H9 (cell line): Measurements from ENCODE around the gene PTBP2. TPM values are rescaled to one million over a fixed set of nuclear protein-coding genes. Genes with fewer than 3 reads are reported as not detected.

Experiments
- DNase-seq: peaks from one replicate; pipeline ENCODE4 v3.0.0-alpha.2; 2017
- H2AFZ ChIP-seq: one replicate; pipeline ENCODE4 v1.6.1; 2013; ENCODE audit warnings: mild to moderate bottlenecking, low read length, control low read depth, moderate library complexity
- H2AK5ac ChIP-seq: 2 replicates; pipeline ENCODE4 v1.6.1; 2013; ENCODE audit warnings: low read length, control low read depth, mixed read lengths; ENCODE audit not compliant: insufficient read length
- H2BK120ac ChIP-seq: one replicate; pipeline ENCODE4 v1.6.1; 2013; ENCODE audit warnings: low read depth, mild to moderate bottlenecking, low read length, control low read depth, inconsistent platforms; ENCODE audit not compliant: poor library complexity, severe bottlenecking
- H2BK12ac ChIP-seq: 2 replicates; pipeline ENCODE4 v1.6.1; 2013; ENCODE audit warnings: low read length, control low read depth, mixed read lengths, low read depth; ENCODE audit not compliant: insufficient read length
- H2BK15ac ChIP-seq: 2 replicates; pipeline ENCODE4 v1.6.1; 2013; ENCODE audit warnings: low read depth, low read length, control low read depth
- H2BK20ac ChIP-seq: one replicate; pipeline ENCODE4 v1.6.1; 2013; ENCODE audit warnings: low read depth, mild to moderate bottlenecking, low read length, control low read depth, inconsistent platforms; ENCODE audit not compliant: poor library complexity, severe bottlenecking
- H2BK5ac ChIP-seq: 2 replicates; pipeline ENCODE4 v1.6.1; 2013; ENCODE audit warnings: low read length, control low read depth, mixed read lengths; ENCODE audit not compliant: insufficient read length
- H3K14ac ChIP-seq: 2 replicates; pipeline ENCODE4 v1.6.1; 2013; ENCODE audit warnings: low read length, control low read depth; ENCODE audit not compliant: insufficient read depth
- H3K18ac ChIP-seq: 2 replicates; pipeline ENCODE4 v1.6.1; 2013; ENCODE audit warnings: low read depth, mild to moderate bottlenecking, mixed read lengths, low read length, control low read depth; ENCODE audit not compliant: insufficient read length
- H3K23ac ChIP-seq: 2 replicates; pipeline ENCODE4 v1.6.1; 2013; ENCODE audit warnings: low read length, control low read depth, mixed read lengths, low read depth; ENCODE audit not compliant: insufficient read length
- H3K23me2 ChIP-seq: 2 replicates; pipeline ENCODE4 v1.6.1; 2013; ENCODE audit warnings: low read depth, mild to moderate bottlenecking, mixed read lengths, low read length, control low read depth; ENCODE audit not compliant: insufficient read length, poor library complexity, severe bottlenecking
- H3K27ac ChIP-seq: 2 replicates; pipeline ENCODE4 v1.5.1; 2013; ENCODE audit warnings: low read length, control low read depth, mixed read lengths, low read depth; ENCODE audit not compliant: insufficient read length
- H3K27me3 ChIP-seq: 2 replicates; pipeline ENCODE4 v1.6.1; 2013; ENCODE audit warnings: low read length, control low read depth, inconsistent platforms; ENCODE audit not compliant: insufficient read depth
- H3K4ac ChIP-seq: 2 replicates; pipeline ENCODE4 v1.6.1; 2013; ENCODE audit warnings: low read depth, mild to moderate bottlenecking, control low read depth, inconsistent platforms, low read length, moderate library complexity
- H3K4me1 ChIP-seq: 2 replicates; pipeline ENCODE4 v1.6.1; 2013; ENCODE audit warnings: low read length, control low read depth, inconsistent platforms; ENCODE audit not compliant: insufficient read depth
- H3K4me2 ChIP-seq: 2 replicates; pipeline ENCODE4 v1.6.1; 2013; ENCODE audit warnings: low read length, control low read depth, mixed read lengths; ENCODE audit not compliant: insufficient read length, insufficient read depth
- H3K56ac ChIP-seq: 2 replicates; pipeline ENCODE4 v1.6.1; 2013; ENCODE audit warnings: low read depth, mild to moderate bottlenecking, mixed read lengths, low read length, control low read depth; ENCODE audit not compliant: insufficient read length
- H3K79me1 ChIP-seq: 2 replicates; pipeline ENCODE4 v1.6.1; 2013; ENCODE audit warnings: low read depth, mild to moderate bottlenecking, moderate library complexity, low read length, control low read depth, inconsistent platforms; ENCODE audit not compliant: insufficient read depth, poor library complexity, severe bottlenecking
- H3K79me2 ChIP-seq: 2 replicates; pipeline ENCODE4 v1.6.1; 2013; ENCODE audit warnings: low read length, control low read depth, inconsistent platforms; ENCODE audit not compliant: insufficient read depth
- H3K9ac ChIP-seq: 2 replicates; pipeline ENCODE4 v1.6.1; 2013; ENCODE audit warnings: low read length, control low read depth, mixed read lengths; ENCODE audit not compliant: insufficient read length; ENCODE audit errors: extremely low read depth
- H3K9me3 ChIP-seq: one replicate; pipeline ENCODE4 v1.6.1; 2013; ENCODE audit warnings: low read depth, low read length, inconsistent platforms; ENCODE audit not compliant: control insufficient read depth
- H3T11ph ChIP-seq: one replicate; pipeline ENCODE4 v1.6.1; 2013; ENCODE audit warnings: mild to moderate bottlenecking, low read length, control low read depth, inconsistent platforms
- H4K20me1 ChIP-seq: one replicate; pipeline ENCODE4 v1.6.1; 2013; ENCODE audit not compliant: control insufficient read depth, insufficient read length, insufficient read depth
- H4K5ac ChIP-seq: 2 replicates; pipeline ENCODE4 v1.6.1; 2013; ENCODE audit warnings: low read depth, mild to moderate bottlenecking, mixed read lengths, low read length, control low read depth; ENCODE audit not compliant: insufficient read length
- H4K8ac ChIP-seq: replicated peaks from 2 replicates; pipeline ENCODE4 v1.6.1; 2013; ENCODE audit warnings: low read length, control low read depth, mixed read lengths, low read depth; ENCODE audit not compliant: insufficient read length
- H4K91ac ChIP-seq: 2 replicates; pipeline ENCODE4 v1.6.1; 2013; ENCODE audit warnings: low read depth, mild to moderate bottlenecking, moderate library complexity, mixed read lengths, low read length, control low read depth; ENCODE audit not compliant: insufficient read length
- H3K27ac Mint-ChIP-seq, 3 experiments: 2 replicates in 2 of 3; 3 replicates in 1 of 3; pipeline ENCODE4 v1.8.0; 2020 to 2021; ENCODE audit warnings: mixed read lengths in 3 of 3, mild to moderate bottlenecking in 1 of 3, moderate library complexity in 1 of 3
- H3K27me3 Mint-ChIP-seq: 2 replicates; pipeline ENCODE4 v1.8.0; 2021; ENCODE audit warnings: low read depth, mild to moderate bottlenecking, moderate library complexity, mixed read lengths
- H3K36me3 Mint-ChIP-seq, 3 experiments: 2 replicates in 2 of 3; 3 replicates in 1 of 3; pipeline ENCODE4 v1.8.0; 2020 to 2021; ENCODE audit warnings: low read depth in 3 of 3, mixed read lengths in 3 of 3; ENCODE audit not compliant: insufficient read depth in 1 of 3
- H3K4me1 Mint-ChIP-seq, 2 experiments: 2 replicates each; pipeline ENCODE4 v1.8.0; 2020; ENCODE audit warnings: mixed read lengths in 2 of 2
- H3K4me3 Mint-ChIP-seq, 2 experiments: 2 replicates in 1 of 2; 3 replicates in 1 of 2; pipeline ENCODE4 v1.8.0; 2020 to 2021; ENCODE audit warnings: mild to moderate bottlenecking in 2 of 2, mixed read lengths in 2 of 2, moderate library complexity in 1 of 2
- H3K9me3 Mint-ChIP-seq, 2 experiments: 2 replicates in 1 of 2; 3 replicates in 1 of 2; pipeline ENCODE4 v1.8.0; 2020; ENCODE audit warnings: mild to moderate bottlenecking in 2 of 2, mixed read lengths in 2 of 2, moderate library complexity in 1 of 2
- WGBS: extraction: QIAGEN DNeasy Blood & Tissue Kit; methylation state at CpG from one replicate; pipeline ENCODE4 v1.1.7; 2013; ENCODE audit warnings: missing lambda C conversion rate, low lambda C conversion rate, mixed read lengths; ENCODE audit not compliant: insufficient read length; ENCODE audit errors: extremely low coverage; 5-methylcytosine and 5-hydroxymethylcytosine counted together
- total RNA-seq: library from RNA; stranded (reverse); gene quantifications from 2 replicates; pipeline ENCODE4 v1.2.1, GENCODE V29; 2021
- TF ChIP-seq, protein P1 (sequence below): fragments of 200-600 bp; sonication (generic); conservative IDR thresholded peaks from 3 replicates; pipeline ENCODE4 v1.8.0; 2021; ENCODE audit warnings: antibody characterized with exemption, mild to moderate bottlenecking

The PTBP2 gene
- total RNA-seq, 1 experiment from 2014 or later, result 75.4 TPM

DNA sequence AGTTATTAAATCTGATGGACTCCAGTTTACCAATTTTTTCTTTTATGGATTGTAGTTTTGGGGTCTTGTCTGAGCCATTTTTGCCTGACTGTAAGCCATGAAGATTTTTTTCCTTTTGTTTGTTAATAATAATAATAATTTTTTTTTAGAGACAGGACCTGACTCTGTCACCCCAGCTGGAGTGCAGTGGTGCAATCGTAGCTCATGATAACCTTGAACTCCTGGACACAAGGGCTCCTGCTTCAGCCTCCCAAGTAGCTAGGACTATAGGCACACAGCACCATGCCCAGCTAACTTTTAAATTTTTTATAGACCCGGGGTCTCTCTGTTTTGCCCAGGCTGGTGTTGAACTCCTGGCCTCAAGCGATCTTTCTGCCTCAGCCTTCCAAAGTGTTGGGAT is 6.3 kb downstream of the PTBP2 start:
- no CpG with 5 or more reads among the region's 3 CpGs for WGBS
- Histone ChIP-seq H3K4me1 (no peaks in the 10 kb centered on the region; the same call in 1 of the 2 replicates), H3K14ac (no peak overlapping the region), H2BK5ac (no peak overlapping the region), H3K4me2 (no peak overlapping the region), H3K79me1 (peaks cover 3% of the 10 kb centered on the region), H3K23me2 (peaks cover 2% of the 10 kb centered on the region), H3K23ac (no peak overlapping the region), H3K18ac (no peak overlapping the region), H2BK20ac (no peak overlapping the region), H4K5ac (no peak overlapping the region), H3K56ac (no peak overlapping the region), H2BK120ac (no peak overlapping the region), H2BK12ac (no peak overlapping the region), H3T11ph (no peak overlapping the region), H3K9me3 (no peaks in the 10 kb centered on the region), H3K27ac (no peak overlapping the region), H3K79me2 (peaks cover 53% of the 10 kb centered on the region; the same call in 1 of the 2 replicates), H3K4ac (no peak overlapping the region), H2BK15ac (no peak overlapping the region), H2AK5ac (no peak overlapping the region), H3K9ac (no peak overlapping the region), H4K8ac (no peak overlapping the region), H4K91ac (no peak overlapping the region), H4K20me1 (no peaks in the 10 kb centered on the region), H3K27me3 (no peaks in the 10 kb centered on the region), H2AFZ (no peak overlapping the region)
- Mint-ChIP-seq H3K4me3 (no peak overlapping the region), H3K4me1 (peaks cover 28 to 49% of the 10 kb centered on the region in 2 experiments), H3K36me3 (peaks cover 47 to 77% (median 71%) of the 10 kb centered on the region in 3 experiments), H3K27ac (peak overlapping the region in 1 of 3 experiments; percentile 63; a peak in 1 of 7 replicates), H3K9me3 (peaks cover 2 to 3% of the 10 kb centered on the region in 2 experiments; a peak in 3 of 5 replicates), H3K27me3 (no peaks in the 10 kb centered on the region)
- TF ChIP-seq, protein P1, sequence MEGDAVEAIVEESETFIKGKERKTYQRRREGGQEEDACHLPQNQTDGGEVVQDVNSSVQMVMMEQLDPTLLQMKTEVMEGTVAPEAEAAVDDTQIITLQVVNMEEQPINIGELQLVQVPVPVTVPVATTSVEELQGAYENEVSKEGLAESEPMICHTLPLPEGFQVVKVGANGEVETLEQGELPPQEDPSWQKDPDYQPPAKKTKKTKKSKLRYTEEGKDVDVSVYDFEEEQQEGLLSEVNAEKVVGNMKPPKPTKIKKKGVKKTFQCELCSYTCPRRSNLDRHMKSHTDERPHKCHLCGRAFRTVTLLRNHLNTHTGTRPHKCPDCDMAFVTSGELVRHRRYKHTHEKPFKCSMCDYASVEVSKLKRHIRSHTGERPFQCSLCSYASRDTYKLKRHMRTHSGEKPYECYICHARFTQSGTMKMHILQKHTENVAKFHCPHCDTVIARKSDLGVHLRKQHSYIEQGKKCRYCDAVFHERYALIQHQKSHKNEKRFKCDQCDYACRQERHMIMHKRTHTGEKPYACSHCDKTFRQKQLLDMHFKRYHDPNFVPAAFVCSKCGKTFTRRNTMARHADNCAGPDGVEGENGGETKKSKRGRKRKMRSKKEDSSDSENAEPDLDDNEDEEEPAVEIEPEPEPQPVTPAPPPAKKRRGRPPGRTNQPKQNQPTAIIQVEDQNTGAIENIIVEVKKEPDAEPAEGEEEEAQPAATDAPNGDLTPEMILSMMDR, result no peak
- no peak for DNase-seq
